IMR-90 (cell line): ENCODE results near the gene MICAL2. TPM values are rescaled to one million over a fixed set of nuclear protein-coding genes. Genes with fewer than 3 reads are reported as not detected.

Experiments
- ATAC-seq: fragments of 200-7000 bp; cut with Tn5 transposase; 2 replicates; pipeline ENCODE4 v1.9.1; 2020; ENCODE audit warnings: low read depth, mild to moderate bottlenecking, moderate library complexity
- BruUV-seq: library from RNA; stranded (reverse); fragments of 400-500 nt; replicated peaks from 2 replicates; lab custom pipeline; 2021; lab: Mats Ljungman, UMichigan
- CTCF ChIA-PET: fragments of 300-600 bp; formaldehyde crosslinking; extraction: SDS; loops from one replicate; lab custom pipeline; 2021; ENCODE audit warnings: antibody characterized with exemption; lab: Yijun Ruan, JAX
- POLR2A ChIA-PET: fragments of 300-600 bp; sonication (Branson Sonifier 250); formaldehyde crosslinking; loops from one replicate; lab custom pipeline; 2022; ENCODE audit warnings: antibody characterized with exemption; ENCODE audit not compliant: unreplicated experiment; lab: Charles Lee
- DNase-seq: peaks from one replicate; pipeline ENCODE4 v3.0.0; 2013
- H2AFZ ChIP-seq: replicated peaks from 2 replicates; pipeline ENCODE3; 2013; ENCODE audit warnings: low read length, mild to moderate bottlenecking; ENCODE audit not compliant: poor library complexity
- H2AK5ac ChIP-seq: 2 replicates; pipeline ENCODE4 v1.6.1; 2013; ENCODE audit warnings: low read depth, low read length, inconsistent platforms
- H2AK9ac ChIP-seq: replicated peaks from 2 replicates; pipeline ENCODE3; 2013; ENCODE audit warnings: mild to moderate bottlenecking, low read depth, low read length, moderate library complexity; ENCODE audit not compliant: poor library complexity
- H2BK120ac ChIP-seq: 2 replicates; pipeline ENCODE4 v1.6.1; 2013; ENCODE audit warnings: low read depth, low read length, inconsistent platforms
- H2BK15ac ChIP-seq: 3 replicates; pipeline ENCODE4 v1.6.1; 2013; ENCODE audit warnings: low read depth, low read length, inconsistent platforms
- H2BK20ac ChIP-seq: 2 replicates; pipeline ENCODE4 v1.6.1; 2013; ENCODE audit warnings: low read depth, mild to moderate bottlenecking, inconsistent platforms, low read length, moderate library complexity
- H2BK5ac ChIP-seq: 2 replicates; pipeline ENCODE4 v1.6.1; 2013; ENCODE audit warnings: mild to moderate bottlenecking, low read depth, low read length, inconsistent platforms; ENCODE audit not compliant: poor library complexity, severe bottlenecking
- H3K14ac ChIP-seq: replicated peaks from 2 replicates; pipeline ENCODE4 v1.6.1; 2013; ENCODE audit warnings: low read depth, low read length, inconsistent platforms
- H3K18ac ChIP-seq: 2 replicates; pipeline ENCODE4 v1.6.1; 2013; ENCODE audit warnings: low read depth, low read length, control low read depth
- H3K23ac ChIP-seq: 2 replicates; pipeline ENCODE4 v1.6.1; 2013; ENCODE audit warnings: low read depth, low read length, inconsistent platforms
- H3K27ac ChIP-seq: 2 replicates; pipeline ENCODE4 v1.5.1; 2013; ENCODE audit warnings: mild to moderate bottlenecking, control low read depth, low read length; ENCODE audit not compliant: insufficient read depth
- H3K27me3 ChIP-seq: 2 replicates; pipeline ENCODE4 v1.6.1; 2013; ENCODE audit warnings: low read length; ENCODE audit not compliant: control insufficient read depth, insufficient read depth
- H3K36me3 ChIP-seq: 2 replicates; pipeline ENCODE4 v1.6.1; 2013; ENCODE audit warnings: low read length, mixed read lengths; ENCODE audit not compliant: control insufficient read depth, insufficient read depth
- H3K4ac ChIP-seq: 2 replicates; pipeline ENCODE4 v1.6.1; 2013; ENCODE audit warnings: low read depth, low read length, inconsistent platforms
- H3K4me1 ChIP-seq: 2 replicates; pipeline ENCODE4 v1.6.1; 2013; ENCODE audit warnings: low read length, mixed read lengths; ENCODE audit not compliant: control insufficient read depth, insufficient read depth
- H3K4me2 ChIP-seq: 2 replicates; pipeline ENCODE4 v1.6.1; 2013; ENCODE audit warnings: low read depth, mild to moderate bottlenecking, control low read depth, low read length, moderate library complexity
- H3K4me3 ChIP-seq: 2 replicates; pipeline ENCODE4 v1.5.1; 2013; ENCODE audit warnings: low read depth, mild to moderate bottlenecking, control low read depth, low read length, moderate library complexity; ENCODE audit not compliant: insufficient read depth
- H3K56ac ChIP-seq: 2 replicates; pipeline ENCODE4 v1.6.1; 2013; ENCODE audit warnings: low read length, inconsistent platforms; ENCODE audit not compliant: insufficient read depth; ENCODE audit errors: extremely low read depth
- H3K79me1 ChIP-seq, 2 experiments: 2 replicates each; pipeline ENCODE4 v1.6.1; 2013; ENCODE audit warnings: low read length in 2 of 2, inconsistent platforms in 1 of 2, low read depth in 1 of 2
- H3K9ac ChIP-seq: 2 replicates; pipeline ENCODE4 v1.6.1; 2013; ENCODE audit warnings: low read depth, low read length, control low read depth
- H3K9me1 ChIP-seq: 2 replicates; pipeline ENCODE4 v1.6.1; 2013; ENCODE audit warnings: low read length, inconsistent platforms; ENCODE audit not compliant: insufficient read depth
- H3K9me3 ChIP-seq: 2 replicates; pipeline ENCODE4 v1.6.1; 2013; ENCODE audit warnings: low read length; ENCODE audit not compliant: control insufficient read depth, insufficient read depth
- H4K20me1 ChIP-seq: 2 replicates; pipeline ENCODE4 v1.6.1; 2013; ENCODE audit warnings: low read length, inconsistent platforms; ENCODE audit not compliant: insufficient read depth
- H4K5ac ChIP-seq: 2 replicates; pipeline ENCODE4 v1.6.1; 2013; ENCODE audit warnings: mild to moderate bottlenecking, low read depth, low read length, control low read depth
- H4K8ac ChIP-seq, 2 experiments: 2 replicates each; pipeline ENCODE4 v1.6.1; 2013; ENCODE audit warnings: low read depth in 2 of 2, low read length in 2 of 2, control low read depth in 1 of 2, inconsistent platforms in 1 of 2
- H4K91ac ChIP-seq: 2 replicates; pipeline ENCODE4 v1.6.1; 2013; ENCODE audit warnings: low read depth, low read length, inconsistent platforms; ENCODE audit not compliant: insufficient read depth
- FOS ChIP-seq: fragments of 150-350 bp; IDR thresholded peaks from 2 replicates; pipeline ENCODE4 v1.6.1; 2016; ENCODE audit warnings: low read depth, low read length
- RAD21 ChIP-seq: IDR thresholded peaks from 2 replicates; pipeline ENCODE4 v1.6.1; 2012; ENCODE audit warnings: low read length, improper control_type of control experiment
- RFX5 ChIP-seq: IDR thresholded peaks from 2 replicates; pipeline ENCODE4 v1.8.0; 2012; ENCODE audit warnings: low read depth, mild to moderate bottlenecking, low read length, moderate library complexity
- WGBS, 2 experiments: methylation state at CpG; one replicate each; pipeline versions ENCODE4 v1.1.5 to v1.1.7; 2013; ENCODE audit warnings: missing lambda C conversion rate in 2 of 2; ENCODE audit not compliant: insufficient read length in 1 of 2; ENCODE audit errors: extremely low coverage in 2 of 2; 5-methylcytosine and 5-hydroxymethylcytosine counted together
- dilution Hi-C: fragments of 300-500 bp; cut with HindIII; formaldehyde crosslinking; loops from one replicate; pipeline ENCODE4 v1.14.3; 2018; ENCODE audit warnings: low sequenced_read_pairs; ENCODE audit not compliant: unreplicated experiment
- in situ Hi-C: fragments of 300-500 bp; cut with MboI; formaldehyde crosslinking; loops from 3 replicates; pipeline ENCODE4 v1.14.3; 2019; ENCODE audit warnings: low sequenced_read_pairs, inconsistent platforms, mixed read lengths
- intact Hi-C: fragments of 100-400 bp; cut with micrococcal nuclease; formaldehyde crosslinking; loops from 2 replicates; pipeline ENCODE4 v1.10.0; 2022
- polyA plus RNA-seq, 3 experiments: library from polyadenylated mRNA; depleted of rRNA; stranded (reverse); fragments of >200 nt; gene quantifications; 2 replicates each; pipeline ENCODE4 v1.2.3, GENCODE V29; 2012; ENCODE audit warnings: low replicate concordance in 1 of 3
- total RNA-seq: library from RNA; depleted of rRNA; stranded (reverse); fragments of >200 nt; gene quantifications from 2 replicates; pipeline ENCODE4 v1.2.3, GENCODE V29; 2012
- TF ChIP-seq, protein P1 (sequence below): fragments of 150-350 bp; IDR thresholded peaks from 2 replicates; pipeline ENCODE4 v1.6.1; 2017; ENCODE audit warnings: mild to moderate bottlenecking, antibody characterized with exemption, low read length, low read depth

Gene MICAL2
- total and polyA plus RNA-seq, 2 of the 4 experiments (the other 2 are of a cell fraction), result 170 to 336 TPM

DNA sequence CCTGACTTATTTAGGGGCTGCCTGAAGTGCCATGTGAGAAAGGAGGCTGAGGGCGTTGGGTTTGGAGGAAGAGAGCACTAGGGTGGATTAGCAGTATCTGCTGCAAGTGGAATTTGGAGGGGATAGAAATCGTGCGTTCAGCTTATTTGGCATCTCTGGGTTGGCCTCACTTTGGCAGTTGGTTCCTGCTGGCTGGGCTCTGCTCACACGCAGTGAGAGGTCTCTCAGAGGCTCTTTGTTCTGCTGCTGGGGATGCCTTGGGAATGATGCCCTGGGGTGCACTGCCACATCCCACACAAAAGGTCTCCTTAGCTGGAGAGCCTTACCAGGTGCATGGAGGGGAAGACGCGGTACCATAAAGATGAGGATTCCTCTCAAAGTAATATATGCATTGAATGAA is 17.7 kb upstream of the MICAL2 start:
- no peak overlapping the region for H2AFZ ChIP-seq
- H3K27me3 ChIP-seq, result no peaks in the 10 kb centered on the region
- H3K9ac ChIP-seq, result no peak overlapping the region
- H3K4ac ChIP-seq, result 0 out of 2 replicates have a peak overlapping the region, but pooled peaks have one; percentile 6
- no peak overlapping the region for H3K56ac ChIP-seq
- no peak overlapping the region for H3K14ac ChIP-seq
- CTCF ChIA-PET, result no interaction called here
- dilution Hi-C loops, result no loop called here
- no peaks in the 10 kb centered on the region for H4K20me1 ChIP-seq
- peaks cover 0 to 39% of the 10 kb centered on the region in 2 experiments; a peak in 3 of 4 replicates for H3K79me1 ChIP-seq
- peak overlapping the region; percentile 61; the same call in 1 of the 2 replicates for H2AK5ac ChIP-seq
- H3K4me3 ChIP-seq, result no peak overlapping the region
- 100% methylated on average over 1 of the region's 6 CpGs; no CpG with 5 or more reads in 1 of the 2 experiments for whole genome bisulfite sequencing, 2 experiments
- no peak overlapping the region for H3K27ac ChIP-seq
- H3K36me3 ChIP-seq, result no peaks in the 10 kb centered on the region
- no peak overlapping the region; the same call in 1 of the 2 replicates for H4K5ac ChIP-seq
- peaks cover 27% of the 10 kb centered on the region for H3K9me1 ChIP-seq
- intact Hi-C loops, result no loop called here
- H3K23ac ChIP-seq, result peak overlapping the region; percentile 40; the same call in 1 of the 2 replicates
- H3K9me3 ChIP-seq, result no peaks in the 10 kb centered on the region
- in situ Hi-C loops, result no loop called here
- no peak overlapping the region for H3K18ac ChIP-seq
- peaks cover 16% of the 10 kb centered on the region for H3K4me1 ChIP-seq
- peak overlapping the region; percentile 46; the same call in 1 of the 2 replicates for H2BK120ac ChIP-seq
- no peak overlapping the region for H3K4me2 ChIP-seq
- POLR2A ChIA-PET, result no interaction called here
- H4K8ac ChIP-seq, result peak overlapping the region in 1 of 2 experiments; percentile 38; a peak in 2 of 4 replicates
- TF ChIP-seq, protein P1, sequence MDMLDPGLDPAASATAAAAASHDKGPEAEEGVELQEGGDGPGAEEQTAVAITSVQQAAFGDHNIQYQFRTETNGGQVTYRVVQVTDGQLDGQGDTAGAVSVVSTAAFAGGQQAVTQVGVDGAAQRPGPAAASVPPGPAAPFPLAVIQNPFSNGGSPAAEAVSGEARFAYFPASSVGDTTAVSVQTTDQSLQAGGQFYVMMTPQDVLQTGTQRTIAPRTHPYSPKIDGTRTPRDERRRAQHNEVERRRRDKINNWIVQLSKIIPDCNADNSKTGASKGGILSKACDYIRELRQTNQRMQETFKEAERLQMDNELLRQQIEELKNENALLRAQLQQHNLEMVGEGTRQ, result no peak
- TF ChIP-seq FOS (no peak), RAD21 (no peak), RFX5 (no peak)
- DNase-seq, result no peak
- peak overlapping the region; percentile 52 for H2AK9ac ChIP-seq
- peak overlapping the region; percentile 49; the same call in 1 of the 2 replicates for H4K91ac ChIP-seq
- no peak overlapping the region for H2BK5ac ChIP-seq
- peak overlapping the region; percentile 27; the same call in 1 of the 2 replicates for H2BK20ac ChIP-seq
- peak overlapping the region; percentile 45; the same call in 1 of the 3 replicates for H2BK15ac ChIP-seq
- ATAC-seq, result no peak
- BruUV-seq, result no TSS peak
